H1 (cell line): ENCODE results near the gene HOXA6. TPM values are rescaled to one million over a fixed set of nuclear protein-coding genes. Genes with fewer than 3 reads are reported as not detected.

Experiments used
- CTCF ChIA-PET: fragments of 300-600 bp; sonication (Branson Sonifier 250); formaldehyde crosslinking; loops from one replicate; lab custom pipeline; 2021; ENCODE audit not compliant: partially characterized antibody; lab: Charles Lee
- POLR2A ChIA-PET: fragments of 300-600 bp; sonication (Branson Sonifier 250); formaldehyde crosslinking; loops from one replicate; lab custom pipeline; 2021; ENCODE audit warnings: inconsistent platforms; ENCODE audit not compliant: partially characterized antibody; lab: Charles Lee
- DNase-seq, 2 experiments: peaks; one replicate each; pipeline versions ENCODE4 v3.0.0 to v3.0.0-alpha.2; 2010 to 2022; ENCODE audit warnings: low spot score in 2 of 2, low read depth in 1 of 2, mixed read lengths in 1 of 2
- FAIRE-seq: peaks from 2 replicates; lab custom pipeline; 2011; peaks lifted over from hg19 to GRCh38; lab: Jason Lieb, UNC
- H2AFZ ChIP-seq: 2 replicates; pipeline ENCODE4 v1.8.1; 2012; ENCODE audit warnings: low read length, inconsistent platforms
- H2AK5ac ChIP-seq: 2 replicates; pipeline ENCODE4 v1.6.1; 2013; ENCODE audit warnings: low read depth, low read length
- H2BK120ac ChIP-seq: replicated peaks from 2 replicates; pipeline ENCODE3; 2013; ENCODE audit warnings: low read depth, low read length, inconsistent platforms
- H2BK12ac ChIP-seq: 2 replicates; pipeline ENCODE4 v1.6.1; 2013; ENCODE audit warnings: low read depth, low read length
- H2BK15ac ChIP-seq: 2 replicates; pipeline ENCODE4 v1.6.1; 2013; ENCODE audit warnings: low read length
- H2BK20ac ChIP-seq: 2 replicates; pipeline ENCODE4 v1.6.1; 2013; ENCODE audit warnings: low read length
- H2BK5ac ChIP-seq: 2 replicates; pipeline ENCODE4 v1.6.1; 2013; ENCODE audit warnings: low read depth, low read length
- H3K14ac ChIP-seq: 2 replicates; pipeline ENCODE4 v1.6.1; 2013; ENCODE audit warnings: inconsistent platforms; ENCODE audit not compliant: insufficient read length
- H3K18ac ChIP-seq: 2 replicates; pipeline ENCODE4 v1.6.1; 2013; ENCODE audit warnings: low read length; ENCODE audit errors: extremely low read depth
- H3K23ac ChIP-seq: 2 replicates; pipeline ENCODE4 v1.6.1; 2013; ENCODE audit warnings: inconsistent platforms; ENCODE audit not compliant: insufficient read length
- H3K23me2 ChIP-seq: 2 replicates; pipeline ENCODE4 v1.6.1; 2013; ENCODE audit warnings: low read depth, low read length
- H3K27ac ChIP-seq: 2 replicates; pipeline ENCODE4 v1.6.1; 2011; ENCODE audit warnings: low read depth, low read length, inconsistent platforms
- H3K27me3 ChIP-seq, 4 experiments: replicated peaks in 1 of 4; 1 replicate in 1 of 4; 2 replicates in 3 of 4; pipeline versions ENCODE4 v1.6.1 to v1.8.1; 2011 to 2013; ENCODE audit warnings: low read length in 3 of 4, mild to moderate bottlenecking in 3 of 4, inconsistent platforms in 2 of 4, mixed read lengths in 2 of 4, moderate library complexity in 1 of 4; ENCODE audit not compliant: control insufficient read depth in 3 of 4, insufficient read depth in 3 of 4; ENCODE audit errors: extremely low read depth in 1 of 4
- H3K36me3 ChIP-seq, 4 experiments: 2 replicates each; pipeline versions ENCODE4 v1.6.1 to v1.8.1; 2011 to 2013; ENCODE audit warnings: mild to moderate bottlenecking in 4 of 4, low read length in 3 of 4, moderate library complexity in 2 of 4, control low read depth in 1 of 4, inconsistent platforms in 1 of 4; ENCODE audit not compliant: insufficient read depth in 4 of 4, control insufficient read depth in 2 of 4
- H3K4ac ChIP-seq: replicated peaks from 2 replicates; pipeline ENCODE3; 2013; ENCODE audit warnings: low read length, low read depth, mixed read lengths, inconsistent platforms; ENCODE audit not compliant: insufficient read length
- H3K4me1 ChIP-seq, 4 experiments: replicated peaks in 1 of 4; 1 replicate in 1 of 4; 2 replicates in 3 of 4; pipeline versions ENCODE4 v1.6.1 to v1.8.1; 2011 to 2013; ENCODE audit warnings: low read length in 3 of 4, inconsistent platforms in 2 of 4, mixed read lengths in 1 of 4; ENCODE audit not compliant: insufficient read depth in 4 of 4, control insufficient read depth in 3 of 4
- H3K4me2 ChIP-seq, 2 experiments: 2 replicates each; pipeline versions ENCODE4 v1.6.1 to v1.8.1; 2011 to 2013; ENCODE audit warnings: low read depth in 2 of 2, low read length in 2 of 2, control low read depth in 1 of 2, inconsistent platforms in 1 of 2, mild to moderate bottlenecking in 1 of 2; ENCODE audit not compliant: insufficient read depth in 1 of 2
- H3K4me3 ChIP-seq, 4 experiments: fragments of 200-600, 300-600 bp in 1 of 4; sonication (generic), shearing (Covaris generic), sonication (Bioruptor Twin) in 1 of 4; 2 replicates each; pipeline versions ENCODE4 v1.5.1 to v1.8.1; 2011 to 2016; ENCODE audit warnings: low read length in 4 of 4, low read depth in 3 of 4, control low read depth in 2 of 4, inconsistent platforms in 2 of 4, mild to moderate bottlenecking in 2 of 4, mixed read lengths in 1 of 4, moderate library complexity in 1 of 4; ENCODE audit not compliant: insufficient read depth in 2 of 4; ENCODE audit errors: extremely low read depth in 1 of 4
- H3K56ac ChIP-seq: replicated peaks from 2 replicates; pipeline ENCODE3; 2013; ENCODE audit warnings: low read depth, mild to moderate bottlenecking, mixed read lengths, low read length, inconsistent platforms; ENCODE audit not compliant: insufficient read length
- H3K79me1 ChIP-seq: 2 replicates; pipeline ENCODE4 v1.6.1; 2013; ENCODE audit warnings: low read depth, low read length, control low read depth
- H3K79me2 ChIP-seq, 2 experiments: 2 replicates each; pipeline versions ENCODE4 v1.6.1 to v1.8.1; 2012 to 2013; ENCODE audit warnings: low read length in 2 of 2, mild to moderate bottlenecking in 2 of 2, inconsistent platforms in 1 of 2; ENCODE audit not compliant: insufficient read depth in 2 of 2, control insufficient read depth in 1 of 2
- H3K9ac ChIP-seq, 4 experiments: replicated peaks in 1 of 4; 1 replicate in 1 of 4; 2 replicates in 3 of 4; pipeline versions ENCODE4 v1.6.1 to v1.8.1; 2011 to 2013; ENCODE audit warnings: low read depth in 3 of 4, low read length in 3 of 4, control low read depth in 2 of 4, mild to moderate bottlenecking in 2 of 4, moderate library complexity in 2 of 4, inconsistent platforms in 1 of 4; ENCODE audit errors: extremely low read depth in 1 of 4
- H3K9me3 ChIP-seq, 2 experiments: 2 replicates each; pipeline versions ENCODE4 v1.6.1 to v1.8.1; 2012 to 2013; ENCODE audit warnings: mild to moderate bottlenecking in 2 of 2, moderate library complexity in 2 of 2, control low read depth in 1 of 2, inconsistent platforms in 1 of 2, low read depth in 1 of 2, low read length in 1 of 2, mixed read lengths in 1 of 2; ENCODE audit not compliant: insufficient read depth in 2 of 2
- H4K20me1 ChIP-seq, 2 experiments: replicated peaks in 1 of 2; 2 replicates each; pipeline versions ENCODE3 to v1.8.1; 2011 to 2013; ENCODE audit warnings: inconsistent platforms in 2 of 2, low read length in 2 of 2, mild to moderate bottlenecking in 1 of 2; ENCODE audit not compliant: insufficient read depth in 2 of 2, control insufficient read depth in 1 of 2
- H4K5ac ChIP-seq: 2 replicates; pipeline ENCODE4 v1.6.1; 2013; ENCODE audit warnings: low read length, low read depth, mixed read lengths, inconsistent platforms; ENCODE audit not compliant: insufficient read length
- H4K8ac ChIP-seq: 2 replicates; pipeline ENCODE4 v1.8.0; 2013; ENCODE audit warnings: mild to moderate bottlenecking, moderate library complexity, low read length, inconsistent platforms; ENCODE audit not compliant: insufficient read depth; ENCODE audit errors: extremely low read depth
- H4K91ac ChIP-seq: replicated peaks from 2 replicates; pipeline ENCODE3; 2013; ENCODE audit warnings: low read length, mixed read lengths, inconsistent platforms; ENCODE audit not compliant: insufficient read length
- BACH1 ChIP-seq: IDR thresholded peaks from 2 replicates; pipeline ENCODE4 v1.6.1; 2012; ENCODE audit warnings: low read length, improper control_type of control experiment
- BCL11A ChIP-seq, 2 experiments: IDR thresholded peaks; one replicate each; pipeline ENCODE4 v1.6.1; 2011; ENCODE audit warnings: low read depth in 2 of 2, low read length in 2 of 2, mild to moderate bottlenecking in 2 of 2
- CBX8 ChIP-seq: fragments of 300-800, 300-1000 bp; sonication (generic); IDR thresholded peaks from 2 replicates; pipeline ENCODE4 v1.7.1; 2016; ENCODE audit warnings: low read depth, low read length, borderline replicate concordance
- EZH2 ChIP-seq: fragments of 200-600 bp; sonication (generic); IDR thresholded peaks from 2 replicates; pipeline ENCODE4 v1.7.1; 2012; ENCODE audit warnings: low read depth, mild to moderate bottlenecking, moderate library complexity, low read length, inconsistent platforms; ENCODE audit not compliant: severe bottlenecking
- RFX5 ChIP-seq: IDR thresholded peaks from 2 replicates; pipeline ENCODE4 v1.6.1; 2011; ENCODE audit warnings: low read depth, low read length, improper control_type of control experiment, borderline replicate concordance
- RNF2 ChIP-seq: fragments of 200-900, 300-1000 bp; sonication (generic); IDR thresholded peaks from 2 replicates; pipeline ENCODE4 v1.7.1; 2016; ENCODE audit warnings: borderline replicate concordance, low read depth, mild to moderate bottlenecking, antibody characterized with exemption, low read length; ENCODE audit not compliant: poor library complexity, severe bottlenecking; ENCODE audit errors: missing control alignments
- SP4 ChIP-seq: IDR thresholded peaks from 2 replicates; pipeline ENCODE4 v1.6.1; 2012; ENCODE audit warnings: low read length, inconsistent platforms
- WGBS, 2 experiments: shearing (Covaris generic) in 1 of 2; methylation state at CpG; one replicate each; pipeline versions ENCODE4 v1.1.6 to v1.1.7; 2013 to 2015; ENCODE audit warnings: low lambda C conversion rate in 2 of 2, mixed read lengths in 2 of 2, inconsistent platforms in 1 of 2, low coverage in 1 of 2, missing lambda C conversion rate in 1 of 2; ENCODE audit not compliant: insufficient replicate concordance in 2 of 2, insufficient coverage in 1 of 2, insufficient read length in 1 of 2; ENCODE audit errors: extremely low coverage in 1 of 2, missing lambda C conversion rate in 1 of 2; 5-methylcytosine and 5-hydroxymethylcytosine counted together
- polyA plus RNA-seq, 7 experiments: library from polyadenylated mRNA; depleted of rRNA in 3 of 7; stranded (reverse) in 5 of 7; unstranded in 2 of 7; fragments of >200 nt in 5 of 7; fragments of 200-250 nt in 2 of 7; gene quantifications; 1 replicate in 5 of 7; 2 replicates in 1 of 7; 4 replicates in 1 of 7; pipeline versions ENCODE4 v1.2.1 to v1.2.3, GENCODE V29; 2011 to 2013; ENCODE audit warnings: missing spikeins in 2 of 7, mixed read lengths in 2 of 7
- total RNA-seq: library from RNA; stranded (reverse); fragmentation: NEBNext Ultra II Directional; extraction: Animal tissue kit (Norgen Biotek cat#: 25700); gene quantifications from 2 replicates; pipeline ENCODE4 v1.2.1, GENCODE V29; 2021

Gene HOXA6
- total and polyA plus RNA-seq, 2 of the 8 experiments (the other 6 are each of a cell fraction or from before 2014, with no cell fraction given), result not detected

- H3K4me2 ChIP-seq, result peak overlapping the region in 1 of 2 experiments; percentile 33; a peak in 1 of 4 replicates
- H2AFZ ChIP-seq, result no peak overlapping the region
- CTCF ChIA-PET, result interaction anchor here (0.6 to 9.1 kb wide), 10 partner anchors 9 to 780 kb away, joined by 3 to 64 read pairs (median 4); partner anchors contain the start of genes HIBADH, HOXA10 and HOXA5
These were observed 36.2 kb upstream of the HOXA6 start for GRCh38 chr7:27183682-27184336.

More at GRCh38 chr7:27183682-27184336, 36.2 kb upstream of the HOXA6 start:
- 7% methylated on average over 29 of the region's 30 CpGs; no CpG with 5 or more reads in 1 of the 2 experiments for WGBS, 2 experiments
- no peak overlapping the region for H3K23ac ChIP-seq
- H3K27me3 ChIP-seq, result peaks cover 97 to 100% (median 99%) of the 10 kb centered on the region in 4 experiments
- H3K9ac ChIP-seq, result no peak overlapping the region
- H4K20me1 ChIP-seq, result peaks cover 41 to 47% of the 10 kb centered on the region in 2 experiments
- DNase-seq, result peak in 1 of 2 experiments; percentile 49
- H3K27ac ChIP-seq, result no peak overlapping the region
- no peaks in the 10 kb centered on the region for H3K23me2 ChIP-seq
- no peak overlapping the region for H3K18ac ChIP-seq
- no peak overlapping the region for H4K91ac ChIP-seq
- no peak overlapping the region for H3K14ac ChIP-seq
- H3K4me3 ChIP-seq, result peak overlapping the region in 1 of 4 experiments; percentile 27; a peak in 2 of 8 replicates
- no peak overlapping the region for H2BK5ac ChIP-seq
- H4K8ac ChIP-seq, result no peak overlapping the region
- POLR2A ChIA-PET, result interaction anchor here (1.2 kb wide), 1 partner anchor 64 kb away, joined by 3 read pairs; no protein-coding TSS in a partner anchor
- no peak overlapping the region for H2BK15ac ChIP-seq
- H3K4ac ChIP-seq, result no peak overlapping the region
- H3K79me1 ChIP-seq, result no peaks in the 10 kb centered on the region
- H3K9me3 ChIP-seq, result no peaks in the 10 kb centered on the region; a peak in 1 of 4 replicates
- TF ChIP-seq RFX5, result no peak
- TF ChIP-seq BCL11A (IDR thresholded peaks at IDR 0.05; ENCODE audit: low read depth in 2 of 2, low read length in 2 of 2), result no peak
- TF ChIP-seq SP4, result no peak
- peak; percentile 99 for TF ChIP-seq RNF2
- no peak for TF ChIP-seq BACH1
- TF ChIP-seq EZH2, result peak; percentile 95
- peak; percentile 95; the same call in 1 of the 2 replicates for TF ChIP-seq CBX8
- H2AK5ac ChIP-seq, result no peak overlapping the region
- H2BK12ac ChIP-seq, result no peak overlapping the region
- no peak overlapping the region for H2BK20ac ChIP-seq
- H3K4me1 ChIP-seq, result peaks cover 0 to 21% (median 13%) of the 10 kb centered on the region in 4 experiments; a peak in 6 of 7 replicates
- H4K5ac ChIP-seq, result no peak overlapping the region
- H2BK120ac ChIP-seq, result no peak overlapping the region
- H3K36me3 ChIP-seq, result peaks cover 0 to 5% (median 0%) of the 10 kb centered on the region in 4 experiments; a peak in 1 of 8 replicates
- no peak for FAIRE-seq
- no peaks in the 10 kb centered on the region for H3K79me2 ChIP-seq
- no peak overlapping the region for H3K56ac ChIP-seq
